Loucy (cell line): ENCODE results near the gene DTL.
"Not testable (repeated sequence)": the region's sequence is repeated elsewhere in the genome, so short reads cannot be mapped to it uniquely, and the experiment has no call there.

Experiments
- CTCF ChIP-seq: fragments of 200-600 bp; sonication (generic); conservative IDR thresholded peaks from 2 replicates; pipeline ENCODE4 v1.5.1; 2014; ENCODE audit warnings: mild to moderate bottlenecking, antibody characterized with exemption, low read length
- EZH2phosphoT487 ChIP-seq: fragments of 200-600 bp; IDR thresholded peaks from 2 replicates; pipeline ENCODE4 v1.6.1; 2018; ENCODE audit warnings: antibody characterized with exemption, mild to moderate bottlenecking, moderate library complexity, borderline replicate concordance

DNA sequence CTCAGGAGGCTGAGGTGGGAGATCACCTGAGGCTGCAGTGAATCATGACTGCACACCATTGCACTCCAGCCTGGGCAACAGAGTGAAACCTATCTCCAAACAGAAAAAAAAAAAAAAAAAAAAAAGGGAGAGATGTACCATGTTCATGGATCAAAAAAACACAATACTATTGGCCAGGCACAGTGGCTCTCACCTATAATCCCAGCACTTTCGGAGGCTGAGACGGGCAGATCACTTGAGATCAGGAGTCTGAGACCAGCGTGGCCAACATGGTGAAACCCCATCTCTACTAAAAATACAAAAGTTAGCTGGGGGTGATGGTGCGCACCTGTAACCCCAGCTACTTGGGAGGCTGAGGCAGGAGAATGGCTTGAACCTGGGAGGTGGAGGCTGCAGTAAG lies 38.1 kb upstream of the DTL start:
- not testable (repeated sequence) for TF ChIP-seq EZH2phosphoT487, CTCF
